SJSA1 (cell line): ENCODE results near the gene REEP2. TPM values are rescaled to one million over a fixed set of nuclear protein-coding genes. Genes with fewer than 3 reads are reported as not detected.
"Not testable (repeated sequence)": the region's sequence is repeated elsewhere in the genome, so short reads cannot be mapped to it uniquely, and the experiment has no call there.

Experiments
- DNase-seq, 2 experiments: peaks; one replicate each; pipeline ENCODE4 v3.0.0-alpha.2; 2015 to 2020; ENCODE audit warnings: low spot score in 2 of 2, low read depth in 1 of 2
- H3K27ac ChIP-seq: fragments of 250-450 bp; sonication (Bioruptor Pico); 2 replicates; pipeline ENCODE4 v1.5.1; 2020; ENCODE audit warnings: mild to moderate bottlenecking, moderate library complexity
- H3K27me3 ChIP-seq: fragments of 250-450 bp; sonication (Bioruptor Pico); replicated peaks from 2 replicates; pipeline ENCODE4 v1.5.1; 2020; ENCODE audit warnings: mild to moderate bottlenecking, moderate library complexity
- H3K36me3 ChIP-seq: fragments of 250-450 bp; sonication (Bioruptor Pico); 2 replicates; pipeline ENCODE4 v1.5.1; 2020; ENCODE audit warnings: mild to moderate bottlenecking
- H3K4me1 ChIP-seq: fragments of 250-450 bp; sonication (Bioruptor Pico); replicated peaks from 2 replicates; pipeline ENCODE4 v1.6.1; 2021; ENCODE audit warnings: mild to moderate bottlenecking
- H3K4me3 ChIP-seq: fragments of 250-450 bp; sonication (Bioruptor Pico); 2 replicates; pipeline ENCODE4 v1.5.1; 2020; ENCODE audit warnings: mild to moderate bottlenecking
- H3K9me3 ChIP-seq: fragments of 250-450 bp; sonication (Bioruptor Pico); replicated peaks from 2 replicates; pipeline ENCODE4 v1.5.1; 2020; ENCODE audit warnings: mild to moderate bottlenecking
- total RNA-seq: library from RNA; depleted of rRNA; stranded (reverse); fragments of >200 nt; shearing (Covaris generic); gene quantifications from 2 replicates; pipeline ENCODE4 v1.2.3, GENCODE V29; 2014; rRNA removed

Gene REEP2
- total RNA-seq: 0.21 TPM in 1 of 2 replicates, not detected in the other

DNA sequence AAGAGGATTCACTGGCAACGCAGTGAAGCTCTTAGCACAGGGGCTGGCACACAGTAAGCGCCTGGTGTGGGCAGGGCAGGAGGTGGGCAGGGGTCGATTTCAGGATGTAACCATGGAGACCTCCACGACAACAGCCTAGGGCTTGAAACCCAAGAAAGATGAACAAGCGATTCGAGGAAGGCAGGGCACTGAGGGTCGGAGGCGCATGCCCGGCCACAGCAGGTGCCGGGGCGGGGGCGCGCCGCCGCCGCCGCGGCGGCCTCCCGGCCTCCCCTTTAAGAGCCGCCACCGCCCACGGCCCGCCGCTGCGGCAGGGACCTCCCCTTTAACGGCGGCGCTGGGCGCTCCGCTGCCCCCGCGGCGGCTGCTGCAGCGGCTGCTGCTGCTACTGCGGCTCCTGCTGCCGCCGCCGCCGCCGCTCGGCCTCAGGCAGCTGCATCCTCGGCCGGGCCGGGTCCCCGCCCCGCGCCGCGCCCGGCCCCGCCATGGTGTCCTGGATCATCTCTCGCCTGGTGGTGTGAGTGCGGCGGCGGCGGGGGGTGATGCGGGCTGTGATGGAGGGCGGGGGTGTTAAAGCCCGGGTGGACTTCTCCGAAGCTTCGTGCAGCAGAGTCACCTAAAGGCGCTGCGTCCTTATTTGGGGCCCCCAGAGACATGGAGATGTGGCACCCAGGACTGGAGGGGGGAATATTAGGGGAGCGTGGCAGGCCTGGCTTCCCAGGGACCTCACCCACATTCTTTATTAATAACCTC is at the start of gene REEP2:
TSS of gene REEP2 (plus strand) at position 334 of the 753 bp plus-strand sequence. CDS start at position 486, 152 bp downstream.
- peak in 1 of 2 experiments; percentile 30 for DNase-seq
- Histone ChIP-seq H3K27me3 (no peaks in the 10 kb centered on the region; the same call in 1 of the 2 replicates), H3K4me3 (peak within 1 kb of the TSS; percentile 44), H3K27ac (no peak within 1 kb of the TSS), H3K9me3 (peaks cover 6% of the 10 kb centered on the region; the same call in 1 of the 2 replicates), H3K4me1 (peaks cover 13% of the 10 kb centered on the region), H3K36me3 (peaks cover 34% of the 10 kb centered on the region)

DNA sequence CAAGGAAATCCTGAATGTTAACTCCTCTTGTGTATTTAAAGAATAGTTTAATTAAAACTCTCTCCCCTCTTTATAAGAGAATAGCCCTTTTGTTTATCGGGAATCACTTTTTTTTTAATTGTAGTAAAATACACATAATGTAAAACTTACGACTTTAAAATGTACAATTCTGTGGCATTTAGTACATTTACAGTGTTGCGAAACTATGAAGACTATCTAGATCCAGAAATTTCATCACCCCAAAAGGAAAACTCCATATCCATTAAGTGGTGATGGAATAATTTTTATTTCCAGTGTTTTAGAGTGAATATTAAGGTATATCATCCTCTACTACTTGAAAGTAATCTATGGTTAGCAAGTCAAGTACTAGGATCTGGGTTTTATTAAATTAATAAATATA is 49.5 kb upstream of the REEP2 start:
- Histone ChIP-seq H3K27ac (no peak overlapping the region), H3K36me3 (peaks cover 85% of the 10 kb centered on the region), H3K27me3 (no peaks in the 10 kb centered on the region), H3K9me3 (no peaks in the 10 kb centered on the region), H3K4me3 (no peak overlapping the region), H3K4me1 (peaks cover 6% of the 10 kb centered on the region)
- no peak for DNase-seq

DNA sequence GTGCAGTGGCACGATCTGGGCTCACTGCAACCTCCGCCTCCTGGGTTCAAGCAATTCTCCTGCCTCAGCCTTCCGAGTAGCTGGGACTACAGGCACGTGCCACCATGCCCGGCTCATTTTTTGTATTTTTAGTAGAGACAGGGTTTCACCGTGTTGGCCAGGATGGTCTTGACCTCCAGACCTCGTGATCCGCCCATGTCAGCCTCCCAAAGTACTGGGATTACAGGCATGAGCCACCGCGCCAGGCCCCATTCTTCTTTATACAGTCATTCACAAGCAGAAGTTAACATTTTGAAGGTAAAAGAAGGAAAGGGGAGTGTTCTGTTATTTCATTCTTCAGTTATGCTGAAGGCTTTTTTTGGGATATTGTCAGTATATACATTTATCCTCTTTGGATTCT is 48.9 kb upstream of the REEP2 start:
- H3K27me3 ChIP-seq, H3K9me3 ChIP-seq: not testable (repeated sequence)
- H3K36me3 ChIP-seq: peaks cover 90% of the 10 kb centered on the region

GRCh38 chr5:138391859-138392386 is 46.9 kb upstream of the REEP2 start:
- Histone ChIP-seq H3K27me3 (no peaks in the 10 kb centered on the region), H3K36me3 (peaks cover 90% of the 10 kb centered on the region), H3K27ac (no peak overlapping the region), H3K4me1 (no peaks in the 10 kb centered on the region), H3K4me3 (no peak overlapping the region), H3K9me3 (no peaks in the 10 kb centered on the region)
- DNase-seq: no peak

More for the DNA sequence above, 48.9 kb upstream of the REEP2 start:
- not testable (repeated sequence) for DNase-seq, H3K4me3 ChIP-seq, H3K27ac ChIP-seq, H3K4me1 ChIP-seq

DNA sequence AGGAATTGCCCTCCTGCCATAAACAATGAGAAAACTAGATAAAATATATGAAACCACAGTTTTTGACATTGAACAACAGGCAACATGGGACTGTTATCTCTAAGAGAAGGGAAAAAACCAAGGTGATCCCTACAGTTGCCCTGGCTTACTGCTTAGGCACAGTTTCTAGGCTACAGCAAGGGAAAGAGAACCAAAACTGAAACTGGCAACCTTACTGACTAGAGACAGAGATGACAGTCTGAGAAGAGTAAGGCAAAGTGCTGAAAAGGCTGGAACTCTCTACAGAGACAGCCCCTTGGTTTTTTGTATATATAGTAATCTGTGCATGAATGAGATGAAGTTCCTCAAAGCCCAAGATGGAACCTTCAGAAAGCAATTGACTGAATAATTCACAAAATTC is 36.2 kb upstream of the REEP2 start:
- Histone ChIP-seq H3K4me3 (no peak overlapping the region), H3K4me1 (peaks cover 39% of the 10 kb centered on the region), H3K36me3 (peaks cover 72% of the 10 kb centered on the region), H3K27ac (peak overlapping the region; percentile 7; the same call in 1 of the 2 replicates), H3K9me3 (no peaks in the 10 kb centered on the region), H3K27me3 (no peaks in the 10 kb centered on the region; the same call in 1 of the 2 replicates)
- DNase-seq: no peak

DNA sequence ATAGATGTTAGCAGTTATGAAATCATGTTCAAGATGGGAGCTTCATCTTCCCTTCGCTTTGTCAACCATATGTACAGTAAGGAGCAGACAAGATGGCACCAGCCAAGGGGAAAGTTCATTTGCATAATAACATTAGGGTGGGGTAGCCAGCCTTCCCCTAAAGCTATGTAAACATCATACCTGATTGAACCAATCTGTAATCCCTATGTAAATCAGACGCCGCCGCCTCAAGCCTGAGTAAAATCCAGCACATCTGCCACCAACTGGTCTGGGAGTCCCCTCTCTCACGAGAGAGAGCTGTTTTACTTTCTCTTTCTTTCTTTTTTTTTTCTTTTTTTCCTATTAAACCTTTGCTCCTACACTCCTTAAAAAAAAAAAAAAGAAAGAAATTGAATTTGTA is 30.8 kb upstream of the REEP2 start:
- Histone ChIP-seq H3K27ac (0 out of 2 replicates have a peak overlapping the region, but pooled peaks have one; percentile 8), H3K4me1 (peaks cover 23% of the 10 kb centered on the region), H3K9me3 (no peaks in the 10 kb centered on the region), H3K27me3 (no peaks in the 10 kb centered on the region), H3K36me3 (peaks cover 60% of the 10 kb centered on the region), H3K4me3 (no peak overlapping the region)
- DNase-seq: peak in 1 of 2 experiments; percentile 34

DNA sequence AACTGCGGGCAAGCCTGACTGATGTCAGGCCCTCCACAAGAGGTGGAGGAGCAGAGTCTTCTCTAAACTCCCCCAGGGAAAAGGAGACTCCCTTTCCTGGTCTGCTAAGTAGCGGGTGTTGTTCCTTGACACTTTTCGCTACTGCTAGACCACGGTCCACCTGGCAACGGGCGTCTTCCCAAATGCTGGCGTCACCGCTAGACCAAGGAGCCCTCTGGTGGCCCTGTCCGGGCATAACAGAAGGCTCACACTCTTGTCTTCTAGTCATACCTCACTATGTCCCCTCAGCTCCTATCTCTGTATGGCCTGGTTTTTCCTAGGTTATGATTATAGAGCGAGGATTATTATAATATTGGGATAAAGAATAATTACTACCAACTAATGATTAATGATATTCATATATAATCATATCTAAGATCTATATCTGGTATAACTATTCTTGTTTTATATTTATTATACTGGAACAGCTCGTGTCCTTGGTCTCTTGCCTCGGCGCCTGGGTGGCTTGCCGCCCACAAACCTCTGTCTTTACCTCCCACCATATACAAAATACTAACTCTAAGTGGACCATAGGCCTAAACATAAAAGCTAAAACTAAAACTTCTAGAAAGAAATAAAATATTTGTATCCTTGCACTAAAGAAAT is 27.7 kb upstream of the REEP2 start:
- H3K36me3 ChIP-seq: peaks cover 74% of the 10 kb centered on the region
- DNase-seq: peak; percentile 31 to 61
- H3K27me3 ChIP-seq, H3K9me3 ChIP-seq, H3K27ac ChIP-seq, H3K4me3 ChIP-seq, H3K4me1 ChIP-seq: not testable (repeated sequence)

GRCh38 chr5:138418444-138418843 is 20.4 kb upstream of the REEP2 start:
- no peaks in the 10 kb centered on the region for H3K4me1 ChIP-seq
- no peaks in the 10 kb centered on the region for H3K9me3 ChIP-seq
- no peak overlapping the region for H3K27ac ChIP-seq
- no peak overlapping the region for H3K4me3 ChIP-seq
- no peak for DNase-seq
- no peaks in the 10 kb centered on the region for H3K27me3 ChIP-seq
- H3K36me3 ChIP-seq: peaks cover 92% of the 10 kb centered on the region

- H3K9me3 ChIP-seq: no peaks in the 10 kb centered on the region
- peaks cover 94% of the 10 kb centered on the region for H3K36me3 ChIP-seq
- no peaks in the 10 kb centered on the region for H3K4me1 ChIP-seq
- no peak for DNase-seq
- no peak overlapping the region for H3K27ac ChIP-seq
- no peak overlapping the region for H3K4me3 ChIP-seq
- no peaks in the 10 kb centered on the region for H3K27me3 ChIP-seq
These were observed 13.8 kb upstream of the REEP2 start for GRCh38 chr5:138425079-138425478.

DNA sequence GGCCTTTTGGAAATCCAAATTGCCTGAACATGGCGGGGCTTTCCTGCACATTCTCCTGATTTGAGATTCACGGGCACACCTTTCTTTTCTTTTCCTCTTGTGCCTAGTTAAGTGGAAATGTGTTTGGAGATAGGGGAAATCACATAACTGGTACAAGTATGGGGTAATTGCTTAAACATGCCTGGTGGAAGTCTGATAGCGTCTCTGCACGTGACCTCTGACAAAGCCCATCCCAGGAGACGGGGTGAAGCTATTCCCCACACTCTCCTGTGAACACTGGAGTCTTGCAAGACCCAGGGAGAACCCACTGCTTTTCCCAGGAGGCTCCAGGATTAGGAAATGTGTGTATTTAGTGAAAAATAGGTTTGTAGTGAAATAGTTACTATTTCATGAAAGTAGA is 2.9 kb upstream of the REEP2 start:
- H3K4me3 ChIP-seq: no peak overlapping the region
- peaks cover 6% of the 10 kb centered on the region; the same call in 1 of the 2 replicates for H3K9me3 ChIP-seq
- no peaks in the 10 kb centered on the region; the same call in 1 of the 2 replicates for H3K27me3 ChIP-seq
- peaks cover 13% of the 10 kb centered on the region for H3K4me1 ChIP-seq
- no peak overlapping the region for H3K27ac ChIP-seq
- peaks cover 63% of the 10 kb centered on the region for H3K36me3 ChIP-seq
- DNase-seq: no peak

GRCh38 chr5:138438003-138438723 is 694 bp upstream of the REEP2 start:
- Histone ChIP-seq H3K36me3 (peaks cover 41% of the 10 kb centered on the region), H3K4me1 (peaks cover 13% of the 10 kb centered on the region), H3K27ac (no peak overlapping the region), H3K4me3 (peak overlapping the region; percentile 44), H3K27me3 (no peaks in the 10 kb centered on the region; the same call in 1 of the 2 replicates), H3K9me3 (peaks cover 6% of the 10 kb centered on the region; the same call in 1 of the 2 replicates)
- DNase-seq: no peak

GRCh38 chr5:138439477-138440158 is 761 bp downstream of the REEP2 start:
- Histone ChIP-seq H3K36me3 (peaks cover 27% of the 10 kb centered on the region), H3K9me3 (peaks cover 6% of the 10 kb centered on the region; the same call in 1 of the 2 replicates), H3K27me3 (no peaks in the 10 kb centered on the region; the same call in 1 of the 2 replicates), H3K4me3 (peak overlapping the region; percentile 44), H3K27ac (no peak overlapping the region), H3K4me1 (peaks cover 13% of the 10 kb centered on the region)
- DNase-seq: no peak
